Islet precursor cell (in vitro differentiated cells): ENCODE measurements around the gene DIPK1B.
"Not testable (repeated sequence)": the region's sequence is repeated elsewhere in the genome, so short reads cannot be mapped to it uniquely, and the experiment has no call there.

ENCODE experiments used
- DNase-seq: peaks from one replicate; pipeline ENCODE4 v3.0.0-alpha.2; 2018

The DIPK1B gene

DNA sequence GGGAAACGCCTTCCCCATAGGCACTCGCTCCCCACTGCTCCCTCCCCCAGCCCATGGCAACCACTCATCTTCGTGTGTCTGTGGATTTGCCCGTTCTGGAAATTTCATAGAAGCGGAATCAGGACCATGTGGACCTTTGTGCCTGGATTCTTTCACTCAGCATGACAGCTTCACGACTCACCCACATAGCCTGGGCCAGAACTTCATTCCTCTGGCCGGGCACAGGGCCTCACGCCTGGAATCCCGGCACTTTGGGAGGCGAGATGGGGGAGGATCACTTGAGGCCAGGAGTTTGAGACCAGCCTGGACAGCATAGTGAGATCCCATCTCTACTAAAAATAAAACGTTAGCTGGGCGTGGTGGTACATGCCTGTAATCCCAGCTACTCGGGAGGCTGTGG lies 12.1 kb upstream of the DIPK1B start:
- no peak for DNase-seq

DNA sequence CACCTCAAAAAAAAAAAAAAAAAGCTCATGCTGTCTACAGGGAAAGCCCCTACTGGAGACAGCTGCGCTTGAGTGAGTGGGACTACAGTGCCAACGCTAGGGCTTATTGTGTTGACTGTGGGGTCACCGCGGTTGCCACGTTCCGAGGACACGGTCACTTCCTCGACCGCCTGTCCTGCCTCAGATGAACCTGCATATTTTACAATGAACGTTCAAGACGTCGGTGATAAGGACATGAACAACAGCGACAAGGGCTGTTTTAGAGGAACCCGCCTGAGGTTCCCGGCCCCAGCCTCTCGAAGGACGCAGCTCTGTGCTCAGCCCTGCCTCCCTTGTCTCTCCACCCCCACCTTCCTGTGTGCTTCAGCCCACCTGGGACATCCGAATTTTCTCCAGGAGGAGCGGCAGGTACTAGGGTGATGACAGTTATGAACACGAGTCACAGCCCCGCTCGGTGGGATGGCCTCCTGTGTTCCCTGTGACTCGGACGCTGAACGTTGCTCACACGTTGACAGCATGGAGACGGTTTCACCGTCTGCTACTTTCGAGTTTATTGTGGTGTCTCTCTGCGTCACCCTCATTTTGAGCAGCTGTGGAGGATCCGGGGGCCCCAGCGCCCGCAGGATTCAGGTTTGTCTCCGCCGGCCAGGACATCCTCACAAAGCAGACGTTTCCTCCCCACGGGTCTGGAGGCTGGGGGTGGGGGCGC lies 11.3 kb upstream of the DIPK1B start:
- DNase-seq = no peak

DNA sequence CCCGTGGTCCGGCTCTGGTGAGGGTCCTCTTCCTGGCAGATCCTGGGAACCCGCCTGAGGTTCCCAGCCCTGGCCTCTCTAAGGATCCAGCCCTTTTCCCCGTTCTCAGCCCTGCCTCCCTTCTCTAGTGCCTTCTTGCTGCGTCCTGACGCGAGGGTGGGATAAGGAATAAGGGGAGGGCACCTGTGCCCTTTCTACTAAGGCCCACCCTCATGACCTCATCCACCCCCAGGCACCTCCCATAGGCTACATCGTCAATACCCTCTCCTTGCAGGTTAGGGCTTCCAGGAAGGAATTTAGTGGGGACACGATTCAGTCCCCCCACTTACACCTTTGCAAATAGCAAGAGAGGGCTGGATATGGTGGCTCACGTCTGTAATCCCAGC lies 10.7 kb upstream of the DIPK1B start:
- DNase-seq = no peak

DNA sequence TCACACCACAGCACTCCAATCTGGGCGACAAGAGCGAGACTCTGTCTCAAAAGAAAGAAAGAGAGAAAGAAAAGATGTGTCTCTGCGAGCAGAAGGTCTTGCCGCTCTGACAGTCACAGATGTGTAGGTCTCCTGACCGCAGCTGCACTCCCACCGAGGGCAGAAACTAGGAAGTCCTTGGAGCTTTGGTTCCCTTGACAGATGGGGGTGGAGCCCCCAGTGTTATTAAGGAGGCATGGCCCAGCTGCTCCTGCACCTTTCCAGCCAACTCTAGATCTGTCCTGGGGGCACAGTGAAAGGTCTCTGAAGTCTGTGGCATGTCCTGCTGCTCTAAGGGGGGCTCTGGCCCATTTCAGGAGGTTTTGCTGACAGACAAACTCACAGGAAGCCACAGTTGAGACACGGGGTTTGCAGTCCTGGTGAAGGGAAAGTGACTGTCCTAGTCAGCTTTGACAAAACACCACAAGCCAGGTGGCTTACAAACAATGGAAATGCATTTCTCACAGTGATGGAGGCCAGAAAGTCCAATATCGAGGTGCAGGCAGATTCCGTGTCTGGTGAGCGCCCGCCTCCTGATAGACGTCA lies 9.0 kb upstream of the DIPK1B start:
- no peak for DNase-seq

DNA sequence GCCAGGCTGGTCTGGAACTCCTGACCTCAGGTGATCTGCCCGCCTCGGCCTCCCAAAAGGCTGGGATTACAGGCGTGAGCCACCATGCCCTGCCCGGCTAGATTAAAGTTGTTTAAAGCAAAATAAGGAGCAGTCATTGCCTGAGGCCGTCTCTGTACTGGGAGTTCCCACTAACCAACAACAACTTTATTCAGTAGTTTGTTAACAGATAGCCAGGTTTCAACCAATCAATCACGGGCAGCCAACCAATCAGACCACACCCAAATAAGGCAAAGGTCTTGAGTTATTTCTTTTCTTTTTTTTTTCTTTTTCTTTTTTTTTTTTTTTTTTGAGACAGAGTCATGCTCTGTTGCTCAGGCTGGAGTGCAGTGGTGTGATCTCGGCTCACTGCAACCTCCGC lies 7.6 kb upstream of the DIPK1B start:
- not testable (repeated sequence) for DNase-seq

DNA sequence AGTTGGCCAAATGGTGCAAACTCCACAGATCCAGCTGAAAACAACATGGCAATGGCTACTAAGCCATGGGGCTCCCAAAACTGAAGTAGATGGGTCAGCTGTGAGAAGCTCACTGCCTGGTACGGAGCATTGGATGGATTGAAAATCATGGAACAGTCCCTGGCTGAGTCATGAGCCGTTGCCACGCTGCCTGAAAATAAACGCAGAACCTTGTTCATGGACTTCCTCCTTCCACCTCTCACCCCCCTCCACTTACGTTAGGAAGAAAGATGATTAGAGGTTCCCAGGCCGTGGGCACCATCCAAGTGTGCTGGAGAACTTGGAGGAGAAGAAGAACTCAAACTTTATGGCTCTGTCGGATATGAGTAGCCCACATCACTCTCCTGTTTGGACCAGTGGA lies 6.8 kb upstream of the DIPK1B start:
- no peak for DNase-seq

DNA sequence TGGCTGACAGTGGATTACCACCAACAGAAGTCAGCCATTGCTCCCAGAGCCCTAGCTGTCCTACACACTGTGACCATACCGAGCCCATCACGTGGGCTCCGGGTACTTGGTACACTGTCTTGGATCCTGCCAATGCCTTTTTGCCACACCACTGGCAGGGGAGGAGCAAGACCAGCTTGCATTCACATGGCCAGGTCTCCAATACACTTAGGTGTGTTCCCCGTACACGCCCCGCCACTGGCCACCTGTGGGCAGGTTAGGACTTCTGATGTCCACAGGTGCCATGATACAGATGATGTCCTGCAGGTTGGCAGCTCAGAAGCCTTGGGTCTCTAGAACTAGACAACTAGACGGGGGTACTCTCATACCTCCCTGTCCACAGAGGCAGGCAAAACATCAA lies 5.4 kb upstream of the DIPK1B start:
- no peak for DNase-seq

DNA sequence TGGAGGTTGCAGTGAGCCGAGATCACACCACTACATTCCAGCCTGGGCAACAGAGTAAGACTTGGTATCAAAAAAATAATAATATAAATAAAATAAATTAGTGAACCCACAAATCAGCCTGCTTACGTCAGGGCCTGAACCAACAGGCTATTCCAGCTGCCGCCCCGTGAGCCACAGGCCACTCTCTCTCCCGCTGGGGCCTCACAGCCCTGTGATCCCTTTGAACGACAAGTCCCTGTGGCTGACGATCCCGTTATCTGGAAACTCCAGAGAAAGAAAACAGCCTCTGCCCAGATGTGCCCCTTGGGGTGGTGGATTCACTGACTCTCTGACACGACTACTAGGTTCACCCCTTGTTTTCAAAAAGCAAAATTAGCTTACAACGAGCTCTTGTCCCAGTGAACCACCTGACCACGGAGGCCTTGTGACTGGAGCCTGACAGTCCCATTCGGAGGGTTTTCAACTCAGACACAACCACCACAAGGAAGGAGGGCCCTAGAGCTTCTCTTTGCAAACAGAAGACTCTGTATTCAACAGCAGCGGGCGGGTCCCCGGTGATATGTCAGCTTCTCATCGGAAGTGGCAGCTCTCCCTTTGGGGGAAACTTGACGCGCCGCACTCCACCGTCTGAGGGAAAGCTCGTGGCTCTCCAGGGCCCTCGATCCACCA lies 4.4 kb upstream of the DIPK1B start:
- DNase-seq = no peak

DNA sequence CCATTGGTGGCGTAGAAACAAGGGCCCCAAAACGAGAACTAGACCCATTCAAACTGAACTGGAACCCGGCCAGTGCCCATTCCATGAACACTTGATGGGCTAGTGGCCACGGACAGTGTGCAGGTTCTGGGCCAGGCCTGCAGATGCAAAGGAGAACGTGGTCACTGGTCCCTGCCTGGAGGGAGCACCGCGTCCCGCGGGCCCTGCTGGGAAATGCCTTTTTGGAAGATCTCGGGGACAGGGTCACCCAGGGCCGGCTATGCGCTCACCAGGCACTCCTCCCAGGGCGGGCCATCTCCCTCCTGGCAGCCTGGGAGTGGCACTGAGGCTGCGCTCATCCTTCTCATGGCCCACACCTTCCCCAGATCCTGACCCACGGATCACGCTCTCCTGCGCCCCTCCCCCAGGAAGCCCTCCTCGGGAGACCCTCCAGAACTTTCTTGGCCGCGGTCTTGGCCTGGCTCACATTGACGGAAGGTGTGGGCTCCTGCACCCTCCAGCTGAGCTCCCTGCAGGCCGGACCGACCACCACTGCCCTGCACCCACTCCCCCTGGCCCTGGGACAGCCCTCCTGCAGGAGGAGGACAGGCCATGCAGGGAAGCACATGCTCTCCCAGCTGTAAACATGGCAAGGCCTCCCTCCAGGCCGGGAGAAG lies 2.8 kb upstream of the DIPK1B start:
- no peak for DNase-seq

DNA sequence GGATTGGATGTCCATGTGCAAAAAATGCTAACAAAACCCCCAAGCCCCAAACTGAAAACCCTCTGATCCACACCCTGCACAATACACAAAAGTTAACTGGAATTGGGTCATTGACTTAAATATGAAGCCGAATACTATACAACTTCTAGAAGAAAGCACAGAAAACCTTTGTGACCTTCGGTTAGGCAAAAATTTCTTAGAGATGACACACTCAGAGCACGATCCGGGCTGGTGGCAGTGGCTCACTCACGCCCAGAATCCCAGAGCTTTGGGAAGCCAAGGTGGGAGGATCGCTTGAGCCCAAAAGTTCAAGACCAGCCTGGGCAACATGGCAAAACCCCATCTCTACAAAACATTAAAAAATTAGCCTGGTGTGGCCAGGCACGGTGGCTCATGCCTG lies 1.8 kb upstream of the DIPK1B start:
- no peak for DNase-seq

DNA sequence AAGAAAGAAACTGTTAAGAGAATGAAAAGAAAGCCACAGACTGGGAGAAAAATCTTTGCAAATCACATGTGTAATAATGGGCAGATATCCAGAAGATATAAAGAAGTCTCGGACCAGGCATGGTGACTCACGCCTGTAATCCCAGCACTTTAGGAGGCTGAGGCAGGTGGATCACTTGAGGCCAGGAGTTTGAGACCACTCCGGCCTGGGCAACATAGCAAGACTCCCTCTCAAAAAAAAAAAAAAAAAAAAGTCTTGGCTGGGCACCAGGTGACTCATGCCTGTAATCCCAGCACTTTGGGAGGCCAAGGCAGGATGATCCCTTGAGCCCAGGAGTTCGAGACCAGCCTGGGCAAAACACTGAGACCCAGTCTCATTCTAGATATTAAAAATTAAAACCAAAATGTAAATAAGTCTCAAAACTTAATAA lies 1.1 kb upstream of the DIPK1B start:
- DNase-seq = not testable (repeated sequence)

DNA sequence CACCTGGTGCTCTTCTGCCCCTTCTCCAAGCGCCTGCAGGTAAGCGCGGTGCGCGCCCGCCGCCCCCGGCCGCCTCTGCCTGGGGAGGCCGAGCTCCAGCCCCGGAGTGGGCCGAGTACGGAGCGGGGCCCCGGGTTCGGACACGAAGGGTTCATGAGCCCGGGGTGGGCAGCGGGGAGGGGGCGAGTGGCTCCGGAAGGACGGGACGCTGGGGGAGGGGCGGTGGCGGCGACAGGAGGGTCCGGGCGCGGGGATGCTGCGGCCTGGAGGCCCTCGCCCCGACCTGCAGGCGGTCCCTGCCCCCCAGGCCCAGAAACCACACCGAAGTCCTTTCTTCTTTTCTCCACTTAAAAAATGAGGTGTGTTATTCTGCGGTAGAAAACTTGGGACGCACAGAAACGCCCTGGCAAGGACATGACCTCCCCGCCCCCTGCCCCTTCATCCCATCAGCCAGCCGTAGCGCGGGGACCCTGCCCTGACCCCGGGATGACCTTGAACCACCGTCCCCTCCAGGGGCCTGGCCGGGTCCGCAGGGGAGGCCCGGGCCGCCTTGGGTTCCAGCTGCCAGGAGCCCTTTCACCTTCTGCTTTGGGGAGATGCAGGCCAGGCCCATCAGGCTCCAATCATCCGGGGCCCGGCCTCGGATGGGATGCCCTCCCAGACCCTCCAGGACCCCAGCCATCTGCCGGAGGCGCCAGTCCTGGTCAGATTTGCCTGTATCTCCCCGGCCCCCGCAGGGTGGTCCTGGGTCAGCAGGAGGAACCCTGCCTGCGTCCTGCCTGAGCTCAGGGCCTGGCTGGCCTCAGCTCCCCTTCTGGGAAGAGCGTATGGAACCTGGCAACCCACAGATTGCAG lies 545 bp downstream of the DIPK1B start:
- DNase-seq = peak; percentile 59

DNA sequence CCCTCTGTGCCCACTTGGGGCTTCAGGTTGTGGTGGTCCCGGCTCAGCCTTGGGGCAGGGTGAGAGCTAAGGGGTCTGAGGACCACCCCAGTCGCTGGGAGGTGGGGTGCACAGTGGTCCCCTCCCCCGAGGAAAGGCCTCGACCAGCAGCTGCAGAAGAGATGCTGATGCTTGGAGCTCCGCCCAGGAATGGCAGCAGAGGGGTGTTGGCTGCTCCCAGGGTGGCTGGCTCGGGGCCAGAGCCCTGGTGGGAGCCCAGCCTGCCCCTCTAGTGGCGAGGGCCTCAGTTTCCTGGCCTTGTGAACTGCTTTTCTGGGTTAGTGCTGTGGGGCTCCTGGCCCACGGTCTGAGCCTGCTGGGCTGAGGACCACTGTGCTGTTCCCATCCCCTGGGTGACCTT lies 1.2 kb downstream of the DIPK1B start:
- DNase-seq = peak; percentile 52

DNA sequence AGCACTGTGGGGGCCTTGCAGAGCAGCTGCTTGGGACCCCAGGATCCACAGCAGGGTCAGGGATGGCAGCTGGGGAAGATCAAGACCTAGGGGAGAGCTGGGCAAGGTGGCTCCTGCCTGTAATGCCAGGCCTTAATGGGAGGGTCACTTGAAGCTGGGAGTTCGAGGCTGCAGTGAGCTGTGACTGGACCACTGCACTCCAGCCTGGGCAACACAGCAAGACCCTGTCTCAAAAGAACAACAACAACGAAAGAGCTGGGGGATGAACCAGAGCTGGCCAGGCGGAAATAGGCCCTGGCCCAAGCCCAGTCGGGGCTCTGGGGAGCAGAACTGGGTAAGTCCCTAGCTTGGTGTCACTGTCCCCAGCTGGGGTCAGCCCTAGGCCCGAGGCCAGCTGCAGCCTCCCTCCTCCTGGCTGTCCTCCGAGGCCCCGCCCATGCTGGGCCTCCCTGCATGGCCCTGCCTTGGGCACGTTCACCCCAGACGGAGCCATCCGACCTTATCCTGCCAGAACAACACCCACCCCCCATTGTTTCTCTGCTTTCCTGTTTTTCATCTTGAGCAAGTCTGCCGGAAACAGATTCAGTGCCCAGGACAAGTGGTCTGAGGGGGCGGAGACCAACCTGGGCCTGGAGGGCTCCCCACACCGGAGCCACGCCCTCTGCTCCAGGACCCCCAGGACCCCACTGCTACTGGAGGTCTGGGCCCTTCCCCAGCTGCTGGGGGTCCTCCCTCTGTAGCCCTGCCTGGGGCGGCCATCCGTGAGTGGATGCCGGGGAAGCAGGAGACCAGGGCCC lies 1.9 kb downstream of the DIPK1B start:
- DNase-seq = peak; percentile 47

DNA sequence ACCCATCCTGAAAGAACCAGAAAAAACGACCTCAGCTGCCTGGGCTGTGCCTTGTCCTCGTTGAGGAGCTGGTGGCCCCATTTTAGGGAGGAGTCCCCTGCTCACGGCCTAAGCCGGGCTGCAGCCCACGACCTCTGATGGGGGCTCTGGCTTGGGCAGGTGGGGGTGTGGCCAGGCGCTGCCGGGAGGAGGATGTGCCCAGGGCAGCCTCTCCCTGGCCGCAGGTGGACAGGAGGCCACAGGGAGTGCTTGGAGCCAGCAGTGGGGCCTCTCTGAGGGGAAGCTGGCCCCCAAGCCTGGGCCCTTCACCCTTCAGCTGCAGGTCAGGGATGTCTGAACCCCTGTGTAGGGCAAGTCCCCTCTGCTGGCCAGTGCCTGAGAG lies 2.5 kb downstream of the DIPK1B start:
- DNase-seq = no peak

DNA sequence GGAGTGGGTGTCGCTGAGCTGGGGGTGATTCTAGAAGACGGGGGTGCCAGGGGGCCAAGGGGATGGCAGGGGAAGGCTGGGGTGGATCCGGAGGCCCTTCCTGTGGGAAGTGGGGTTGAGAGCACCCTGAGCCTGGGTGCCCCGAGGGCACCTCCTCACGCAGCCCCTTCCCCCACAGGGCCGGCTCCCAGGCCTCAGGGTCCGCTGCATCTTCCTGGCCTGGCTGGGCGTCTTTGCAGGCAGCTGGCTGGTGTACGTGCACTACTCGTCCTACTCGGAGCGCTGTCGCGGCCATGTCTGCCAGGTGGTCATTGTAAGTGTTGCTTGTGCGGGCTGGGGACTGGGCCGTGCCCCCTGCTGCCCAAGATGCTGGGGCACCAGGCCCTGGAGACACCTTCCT lies 5.0 kb downstream of the DIPK1B start:
- no peak for DNase-seq

DNA sequence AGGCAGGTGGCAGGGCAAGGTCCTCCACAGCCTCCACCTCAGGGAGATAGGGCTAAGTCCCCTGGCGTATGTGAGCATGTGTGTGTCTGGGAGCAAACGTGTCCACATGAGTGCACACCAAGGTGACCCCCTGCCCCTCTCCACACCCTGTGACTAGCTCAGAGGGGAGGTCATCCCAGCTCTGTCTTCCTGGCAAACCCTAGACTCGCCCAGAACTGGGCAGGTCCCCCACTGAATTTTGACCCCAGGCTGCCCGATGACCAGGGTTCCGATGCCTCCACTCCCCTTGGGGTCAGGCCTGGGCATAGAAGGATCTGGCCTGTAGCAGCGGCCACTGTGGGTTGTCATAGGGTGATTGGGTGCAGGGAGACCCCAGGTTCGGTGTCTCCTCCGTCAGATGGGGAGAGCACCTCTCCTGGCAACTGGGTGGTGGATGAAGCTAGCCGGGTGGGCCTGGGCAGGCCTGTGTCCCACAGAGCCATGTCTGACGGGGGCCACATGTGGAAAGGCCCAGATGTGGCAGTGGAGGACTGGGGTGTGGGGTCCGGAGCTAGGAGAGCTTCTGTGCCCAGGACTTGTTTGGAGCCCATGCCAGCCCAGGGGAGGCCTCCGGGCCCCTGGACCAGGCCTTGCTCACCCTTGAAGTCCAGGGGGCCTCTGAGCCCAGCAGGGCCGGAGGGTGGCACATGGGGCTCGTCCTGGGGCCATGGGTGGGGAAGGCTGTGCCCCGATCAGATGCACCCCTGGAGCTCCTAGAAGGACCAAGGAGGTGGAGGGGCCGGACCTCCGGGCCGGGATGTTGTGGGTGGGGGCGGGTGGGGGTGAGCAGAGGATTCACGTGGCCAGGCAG lies 6.2 kb downstream of the DIPK1B start:
- DNase-seq = no peak

DNA sequence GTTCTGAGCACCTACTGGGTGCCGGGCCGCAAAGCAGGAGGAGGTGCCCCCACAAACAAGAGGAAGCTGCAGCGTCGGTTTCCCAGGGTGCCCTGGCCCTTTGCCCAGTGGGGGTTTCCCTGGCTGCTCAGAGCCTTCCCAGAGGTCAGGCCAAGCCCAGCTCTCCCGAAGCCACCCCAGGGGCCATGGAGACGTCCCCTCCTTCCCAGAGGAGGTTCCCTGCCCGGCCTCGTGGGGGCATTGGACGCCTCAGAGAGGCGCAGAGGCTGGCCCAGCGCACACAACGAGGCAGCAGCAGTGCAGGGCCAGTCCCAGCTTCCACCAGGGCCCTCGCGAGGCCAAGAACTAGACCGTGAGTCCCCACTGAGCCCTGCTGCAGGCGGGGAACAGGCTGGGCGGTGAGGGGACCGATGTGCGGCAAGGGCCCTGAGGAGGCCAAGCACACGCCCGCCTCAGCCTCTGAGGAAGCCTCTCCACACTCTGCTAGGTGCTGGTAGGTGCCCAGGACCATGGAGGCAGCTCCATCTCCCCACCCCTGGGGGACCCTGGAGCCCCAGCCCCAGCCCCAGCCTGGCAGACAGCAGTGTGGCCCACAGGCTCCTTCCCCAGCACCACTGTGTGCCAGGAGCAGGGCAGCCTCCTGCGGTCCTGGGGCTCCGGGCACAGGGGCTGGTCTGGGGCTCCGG lies 7.0 kb downstream of the DIPK1B start:
- DNase-seq = no peak

DNA sequence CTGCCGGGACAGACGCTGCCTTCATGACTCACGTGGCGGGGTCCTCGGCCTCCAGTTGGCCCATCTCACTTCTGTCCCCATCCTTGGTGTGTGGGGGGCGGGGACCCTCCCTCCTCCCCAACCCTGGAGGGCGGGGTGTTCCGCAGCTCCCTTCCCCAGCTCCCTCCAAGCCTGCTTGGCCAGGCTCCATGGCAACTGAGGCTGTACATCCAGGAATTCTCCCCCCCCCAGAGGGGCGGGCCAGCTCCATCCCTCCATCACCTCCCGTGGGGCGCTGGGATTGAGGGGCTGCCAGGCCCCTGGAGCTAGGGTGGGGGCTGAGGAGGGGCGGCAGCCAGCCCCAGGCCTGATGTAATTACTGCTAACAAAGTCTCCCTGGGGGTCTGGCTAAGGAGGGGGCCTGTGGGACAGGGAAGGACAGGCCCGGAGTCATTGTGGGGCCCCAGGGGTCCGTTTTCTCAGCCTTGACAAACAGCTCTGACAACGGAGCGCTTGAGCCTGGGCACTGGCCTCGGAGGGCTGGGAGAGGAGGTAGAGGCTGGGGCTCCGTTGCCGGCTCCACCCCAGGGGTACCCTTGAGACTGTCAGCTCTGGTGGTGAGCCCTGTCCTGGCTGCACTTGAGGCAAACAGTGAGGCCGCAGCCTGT lies 8.0 kb downstream of the DIPK1B start:
- no peak for DNase-seq

DNA sequence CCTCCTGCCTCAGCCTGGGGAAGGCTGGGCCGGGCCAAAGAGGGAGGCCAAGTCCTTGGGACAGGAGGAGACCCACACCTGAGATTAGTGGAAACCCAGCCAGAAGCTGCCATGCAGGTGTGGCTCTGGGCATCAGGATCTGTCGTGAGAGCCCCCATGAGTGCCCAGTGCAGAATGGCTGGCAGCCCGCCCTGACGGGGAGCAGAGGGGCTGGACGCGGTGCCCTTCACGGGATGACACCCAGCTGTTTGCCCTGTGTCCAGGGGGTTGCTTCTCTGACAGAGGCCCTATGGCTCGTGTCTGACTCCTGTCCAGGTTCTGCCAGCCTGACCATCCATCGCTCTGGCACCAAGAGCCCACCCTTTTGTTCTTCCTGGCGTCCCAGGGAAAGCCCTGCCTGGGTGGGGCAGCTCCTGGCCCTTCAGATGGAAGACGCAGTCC lies 8.5 kb downstream of the DIPK1B start:
- DNase-seq = no peak
